GM10266 (cell line): ENCODE measurements around the gene SMC5.
"Not testable (repeated sequence)": the region's sequence is repeated elsewhere in the genome, so short reads cannot be mapped to it uniquely, and the experiment has no call there.

Experiments
- DNase-seq: peaks from one replicate; pipeline ENCODE4 v3.0.0; 2012; ENCODE audit errors: extremely low spot score
- TF ChIP-seq, protein P1 (sequence below): IDR thresholded peaks from 2 replicates; pipeline ENCODE4 v1.5.1; 2012; ENCODE audit warnings: mild to moderate bottlenecking, low read depth; ENCODE audit not compliant: control insufficient read depth, insufficient read depth; ENCODE audit errors: missing control alignments

The SMC5 gene

DNA sequence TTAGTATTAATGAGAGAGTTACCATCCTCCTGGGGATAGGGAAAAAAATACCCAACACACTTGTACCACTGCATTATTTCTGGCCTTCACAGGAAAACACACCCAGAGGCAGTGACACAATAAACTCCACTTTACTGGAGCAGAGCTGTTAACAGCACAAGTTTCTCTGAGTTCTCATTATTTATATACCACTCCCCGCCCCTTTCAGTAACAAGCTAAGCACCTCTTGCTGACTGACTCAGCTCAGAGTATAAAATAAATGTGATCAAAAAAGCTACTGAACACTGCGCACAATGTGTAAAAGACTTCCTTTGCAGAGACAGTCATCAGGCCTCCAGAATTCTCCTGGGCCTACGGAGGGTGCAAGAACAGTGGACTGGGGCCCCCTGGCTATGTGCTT lies 134.1 kb downstream of the SMC5 start:
- TF ChIP-seq, protein P1, sequence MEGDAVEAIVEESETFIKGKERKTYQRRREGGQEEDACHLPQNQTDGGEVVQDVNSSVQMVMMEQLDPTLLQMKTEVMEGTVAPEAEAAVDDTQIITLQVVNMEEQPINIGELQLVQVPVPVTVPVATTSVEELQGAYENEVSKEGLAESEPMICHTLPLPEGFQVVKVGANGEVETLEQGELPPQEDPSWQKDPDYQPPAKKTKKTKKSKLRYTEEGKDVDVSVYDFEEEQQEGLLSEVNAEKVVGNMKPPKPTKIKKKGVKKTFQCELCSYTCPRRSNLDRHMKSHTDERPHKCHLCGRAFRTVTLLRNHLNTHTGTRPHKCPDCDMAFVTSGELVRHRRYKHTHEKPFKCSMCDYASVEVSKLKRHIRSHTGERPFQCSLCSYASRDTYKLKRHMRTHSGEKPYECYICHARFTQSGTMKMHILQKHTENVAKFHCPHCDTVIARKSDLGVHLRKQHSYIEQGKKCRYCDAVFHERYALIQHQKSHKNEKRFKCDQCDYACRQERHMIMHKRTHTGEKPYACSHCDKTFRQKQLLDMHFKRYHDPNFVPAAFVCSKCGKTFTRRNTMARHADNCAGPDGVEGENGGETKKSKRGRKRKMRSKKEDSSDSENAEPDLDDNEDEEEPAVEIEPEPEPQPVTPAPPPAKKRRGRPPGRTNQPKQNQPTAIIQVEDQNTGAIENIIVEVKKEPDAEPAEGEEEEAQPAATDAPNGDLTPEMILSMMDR: no peak
- no peak for DNase-seq

DNA sequence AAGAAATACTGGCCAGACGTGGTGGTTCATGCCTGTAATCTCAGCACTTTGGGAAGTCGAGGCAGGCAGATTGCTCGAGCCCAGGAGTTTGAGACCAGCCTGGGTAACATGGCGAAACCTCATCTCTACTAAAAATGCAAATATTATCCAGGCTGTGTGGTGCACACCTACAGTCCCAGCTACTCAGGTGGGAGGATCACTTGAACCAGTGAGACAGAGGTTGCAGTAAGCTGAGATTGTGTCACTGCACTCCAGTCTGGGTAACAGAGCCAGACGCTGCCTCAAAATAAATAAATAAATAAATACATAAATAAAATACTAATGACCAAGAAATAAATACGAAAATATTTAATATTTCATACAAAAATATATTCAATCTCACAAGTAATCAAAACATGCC lies 136.9 kb downstream of the SMC5 start:
- TF ChIP-seq, protein P1: no peak
- DNase-seq: no peak

DNA sequence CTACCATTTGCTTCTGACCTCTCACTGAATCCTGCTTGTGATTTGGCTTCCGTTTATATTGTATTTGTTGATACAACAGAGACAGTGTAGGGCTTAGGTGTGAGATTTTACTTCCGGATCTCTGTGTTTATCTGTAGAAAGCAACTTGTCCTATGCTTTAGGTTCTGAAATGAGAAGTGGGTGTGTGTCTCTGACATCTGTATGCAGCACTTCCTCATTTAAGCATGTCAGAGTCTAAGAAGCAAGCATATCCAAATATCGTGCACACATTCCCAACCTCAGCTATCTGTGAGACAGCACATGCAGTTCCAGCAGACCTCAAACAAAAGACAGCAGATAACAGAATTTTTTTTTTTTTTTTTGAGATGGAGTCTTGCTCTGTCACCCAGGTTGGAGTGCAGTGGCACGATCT lies 139.4 kb downstream of the SMC5 start:
- peak; percentile 43 for DNase-seq
- TF ChIP-seq, protein P1: no peak

DNA sequence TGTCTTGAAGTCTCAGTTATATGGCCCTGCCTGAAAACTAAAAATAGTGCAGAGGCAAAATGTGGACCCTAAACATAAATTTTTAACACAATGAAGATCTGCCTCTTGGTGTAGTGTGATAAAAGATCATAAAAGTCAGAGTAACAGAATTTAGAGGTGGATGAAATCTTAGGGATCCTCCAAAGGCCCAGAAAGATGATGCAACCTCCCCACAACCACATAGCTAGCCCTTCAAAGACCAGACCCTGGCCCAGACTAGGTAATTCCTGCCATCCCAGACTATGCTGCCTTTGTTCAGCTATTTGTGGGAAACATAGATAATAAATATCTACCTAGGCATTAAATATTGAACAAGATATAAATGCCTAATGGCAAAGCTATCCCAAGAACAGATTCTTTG lies 140.4 kb downstream of the SMC5 start:
- TF ChIP-seq, protein P1: no peak
- no peak for DNase-seq

DNA sequence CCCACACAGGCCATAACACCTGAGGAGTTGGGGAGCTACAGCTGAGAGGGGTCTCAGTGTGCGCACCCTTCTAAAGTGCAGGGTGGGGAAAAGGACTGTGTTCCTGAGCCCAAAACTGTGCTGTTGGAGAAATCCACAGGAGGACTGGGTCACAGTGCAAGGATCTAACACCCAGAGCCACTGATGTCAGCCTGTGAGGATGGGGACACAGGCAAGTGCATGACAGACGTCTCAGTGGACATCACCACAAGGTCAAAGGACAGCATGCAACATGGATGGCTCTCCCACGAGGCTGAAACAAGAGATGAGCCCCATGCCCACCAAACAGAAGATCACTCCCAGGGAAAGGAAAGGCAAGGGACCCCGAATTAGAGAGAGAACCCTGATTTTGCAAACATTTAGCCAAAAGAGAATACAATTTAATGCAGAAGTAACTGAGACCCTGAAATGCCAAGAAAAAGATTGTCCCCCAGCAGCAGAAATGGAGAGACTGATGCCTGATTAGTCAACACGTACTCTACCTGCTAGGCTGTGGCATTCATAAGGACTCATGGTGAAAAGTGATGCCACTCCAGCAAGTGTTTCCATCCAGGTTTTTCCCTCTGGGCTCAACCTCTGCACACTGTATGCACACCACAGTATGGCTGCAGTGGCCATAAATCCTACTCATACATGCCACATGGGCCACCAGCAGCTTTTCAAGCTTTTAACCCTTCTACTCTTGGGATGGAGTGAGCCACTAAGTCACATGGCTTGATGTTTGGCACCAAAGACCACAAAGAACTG lies 141.5 kb downstream of the SMC5 start:
- TF ChIP-seq, protein P1: no peak
- DNase-seq: no peak

DNA sequence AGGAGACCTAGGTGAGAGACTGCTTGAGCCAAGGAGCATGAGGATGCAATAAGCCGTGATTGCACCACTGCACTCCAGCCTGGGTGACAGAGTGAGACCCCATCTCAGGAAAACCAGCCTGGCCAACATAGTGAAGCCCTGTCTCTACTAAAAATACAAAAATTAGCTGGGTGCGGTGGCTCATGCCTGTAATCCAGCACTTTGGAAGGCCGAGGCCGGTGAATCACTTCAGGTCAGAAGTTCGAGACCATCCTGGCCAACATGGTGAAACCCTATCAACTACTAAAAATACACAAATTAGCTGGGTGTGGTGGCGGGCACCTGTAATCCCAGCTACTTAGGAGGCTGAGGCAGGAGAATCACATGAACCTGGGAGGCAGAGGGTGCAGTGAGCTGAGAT lies 142.5 kb downstream of the SMC5 start:
- not testable (repeated sequence) for DNase-seq

DNA sequence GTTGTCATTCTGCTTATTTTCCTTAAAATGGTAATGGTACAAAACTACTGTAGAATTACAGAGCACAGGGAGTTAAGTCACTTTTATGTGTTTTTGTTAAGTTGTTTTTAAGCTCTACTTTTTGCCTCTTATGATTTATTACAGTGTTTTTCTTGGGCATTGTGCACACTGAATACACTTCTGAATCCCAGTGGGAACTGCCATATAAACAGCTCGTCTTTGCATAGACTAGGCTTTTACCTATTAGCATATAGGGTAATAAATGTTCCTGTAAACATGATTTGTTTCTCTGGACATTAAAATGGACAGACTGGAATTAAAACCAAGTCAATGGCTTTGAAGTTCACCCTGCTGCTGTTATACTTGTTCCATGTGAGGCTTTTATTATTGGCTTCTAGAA lies 143.4 kb downstream of the SMC5 start:
- no peak for DNase-seq
- TF ChIP-seq, protein P1: no peak

DNA sequence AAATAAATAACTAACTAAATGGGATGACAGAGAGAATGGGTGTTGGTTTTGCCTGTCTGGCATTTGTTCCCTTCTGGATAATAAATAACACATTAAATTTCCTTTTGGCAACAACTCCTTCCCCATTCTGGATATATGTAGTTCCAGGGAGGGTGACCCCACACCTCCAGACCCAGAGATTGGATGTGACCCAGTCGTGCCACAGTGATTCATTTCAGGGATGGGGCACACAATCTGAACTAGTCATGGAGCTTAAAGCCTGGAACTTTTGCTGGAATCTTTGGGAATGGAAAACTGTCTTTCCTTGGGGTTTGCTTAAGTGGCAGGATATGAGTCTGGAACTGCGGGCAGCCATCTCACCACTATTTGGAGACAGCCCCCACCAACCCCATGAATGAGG lies 144.4 kb downstream of the SMC5 start:
- TF ChIP-seq, protein P1: no peak
- DNase-seq: no peak
